AG10803 (cell line): ENCODE measurements around the gene IDS.
A peak's percentile ranks its signal among the peaks of the same experiment; 100 is the strongest.

Experiments used
- DNase-seq: peaks from one replicate; pipeline ENCODE4 v3.0.0; 2010; ENCODE audit warnings: low read depth
- H3K4me3 ChIP-seq: 2 replicates; pipeline ENCODE4 v1.5.1; 2011; ENCODE audit warnings: mild to moderate bottlenecking, low read length, control low read depth
- CTCF ChIP-seq: conservative IDR thresholded peaks from 2 replicates; pipeline ENCODE4 v1.5.1; 2011; ENCODE audit warnings: mild to moderate bottlenecking, low read length, control low read depth, inconsistent platforms

IDS gene

DNA sequence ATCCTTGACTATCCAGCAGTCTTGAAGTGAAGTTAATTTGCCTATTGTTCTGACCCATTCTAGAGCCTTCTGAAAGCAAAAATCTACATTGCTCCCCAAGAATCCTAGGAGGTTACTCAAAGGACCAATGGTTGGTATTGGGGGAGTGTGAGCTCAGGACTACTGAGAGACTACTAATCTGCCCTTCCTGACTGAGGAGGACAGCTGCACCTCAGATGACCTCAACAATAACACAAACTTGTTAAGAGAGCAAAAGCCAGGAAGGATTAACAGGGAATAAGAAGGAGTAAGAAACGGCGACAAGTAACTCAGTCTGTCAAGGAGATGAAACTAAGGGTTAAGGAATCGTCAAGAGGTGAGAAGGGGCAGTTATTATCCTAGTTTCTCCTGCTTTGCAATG is 43.4 kb downstream of the IDS start:
- DNase-seq, result no peak
- H3K4me3 ChIP-seq, result no peak overlapping the region
- TF ChIP-seq CTCF, result no peak

DNA sequence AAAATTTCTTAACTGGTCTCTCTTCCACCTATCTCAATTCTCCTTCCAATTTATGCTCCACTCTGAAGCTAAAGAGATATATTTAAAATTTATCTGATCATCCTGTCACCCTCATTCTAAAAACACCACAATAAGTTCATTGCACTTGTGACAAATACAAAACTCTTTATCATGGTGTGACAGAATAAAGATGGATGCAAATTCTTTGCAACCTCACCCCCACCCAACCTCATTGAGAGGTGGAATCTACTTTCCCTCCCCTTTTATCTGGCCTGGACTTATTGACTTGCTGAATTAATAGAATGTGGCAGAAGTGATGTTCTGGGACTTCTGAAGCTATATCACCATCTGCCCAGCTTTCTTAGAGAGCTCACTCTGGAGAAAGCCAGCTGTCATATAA is 46.5 kb downstream of the IDS start:
- no peak overlapping the region for H3K4me3 ChIP-seq
- DNase-seq, result no peak
- no peak for TF ChIP-seq CTCF

DNA sequence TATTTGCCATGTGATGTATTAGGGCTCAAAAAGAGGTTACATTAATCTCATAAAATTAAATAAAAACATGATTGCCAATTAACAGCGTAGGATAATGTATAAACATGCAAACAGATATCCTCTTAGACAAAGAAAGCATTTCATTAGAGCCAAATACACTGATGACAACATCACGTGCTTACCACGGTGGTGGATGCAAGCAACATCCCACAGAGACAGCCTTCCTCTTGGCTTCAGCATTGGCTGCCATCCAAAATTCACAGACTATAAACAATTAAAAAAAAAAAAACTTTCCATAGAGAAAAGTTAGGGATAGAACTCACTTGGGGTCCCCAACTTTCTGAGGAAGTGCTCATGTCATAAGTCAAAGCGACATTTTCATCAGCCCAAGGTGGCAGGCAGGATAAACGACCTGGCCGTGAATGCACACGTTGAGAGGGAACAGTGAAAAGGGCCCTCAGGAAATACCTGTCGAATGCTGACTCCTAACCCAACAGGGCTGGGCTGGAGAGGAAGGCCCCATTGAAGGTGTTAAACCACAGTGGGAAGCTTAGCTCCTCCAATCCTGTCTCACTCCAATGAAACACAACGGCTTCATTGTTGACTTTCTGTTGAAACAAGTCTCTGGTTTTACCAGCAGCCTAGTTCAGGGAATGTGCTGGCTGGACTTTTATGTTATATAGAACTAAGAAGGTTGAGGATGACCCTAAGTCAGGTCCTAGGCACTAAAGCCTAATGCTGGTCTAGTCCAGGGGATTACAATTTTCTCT is 48.4 kb downstream of the IDS start:
- no peak overlapping the region for H3K4me3 ChIP-seq
- no peak for TF ChIP-seq CTCF
- DNase-seq, result no peak

DNA sequence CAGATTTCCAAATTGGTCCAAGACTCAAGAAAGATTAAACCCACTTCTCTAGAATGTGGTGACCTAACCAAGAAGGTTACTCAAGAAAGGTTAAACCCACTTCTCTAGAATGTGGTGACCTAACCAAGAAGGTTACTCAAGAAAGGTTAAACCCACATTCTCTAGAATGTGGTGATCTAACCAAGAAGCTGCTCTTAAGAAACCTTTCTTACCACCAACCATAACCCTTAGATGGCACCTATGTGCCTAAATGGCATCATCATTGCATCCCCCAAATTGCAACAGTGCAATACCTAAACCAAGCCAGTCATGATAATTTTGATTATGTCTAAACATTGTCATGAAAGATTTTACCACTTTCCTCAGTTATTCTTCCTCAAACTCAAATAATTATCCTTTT is 49.2 kb downstream of the IDS start:
- DNase-seq, result no peak
- no peak for TF ChIP-seq CTCF
- no peak overlapping the region for H3K4me3 ChIP-seq

- no peak overlapping the region for H3K4me3 ChIP-seq
- TF ChIP-seq CTCF, result no peak
- peak; percentile 45 for DNase-seq
These were observed 50.9 kb downstream of the IDS start for GRCh38 chrX:149453906-149454822.

DNA sequence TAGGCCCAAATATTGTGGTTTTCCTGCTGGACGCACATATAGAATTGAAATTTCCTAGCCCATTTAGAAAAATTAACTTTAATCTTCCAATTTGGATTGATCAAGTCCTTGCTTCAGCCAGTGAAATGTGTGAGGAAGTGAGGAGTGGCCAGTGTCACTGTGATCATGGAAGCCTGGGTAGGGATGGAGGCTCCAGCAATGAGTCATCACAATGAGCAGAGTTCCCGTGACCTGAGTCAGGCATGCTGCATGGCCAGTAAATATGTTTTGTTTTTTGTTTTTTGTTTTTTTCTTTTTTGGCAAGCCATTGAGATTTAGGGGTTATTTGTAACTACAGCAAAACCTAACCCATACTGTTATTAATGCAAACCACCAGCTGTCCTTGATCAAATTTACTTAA is 52.1 kb downstream of the IDS start:
- TF ChIP-seq CTCF, result no peak

More for the DNA sequence above, 52.1 kb downstream of the IDS start:
- peak; percentile 60 for DNase-seq
- H3K4me3 ChIP-seq, result no peak overlapping the region
